ENCODE results near the gene C22orf15. TPM values are rescaled to one million over a fixed set of nuclear protein-coding genes. Genes with fewer than 3 reads are reported as not detected.

Gene C22orf15
- total RNA-seq, 2 donors from 2014 or later = not detected

DNA sequence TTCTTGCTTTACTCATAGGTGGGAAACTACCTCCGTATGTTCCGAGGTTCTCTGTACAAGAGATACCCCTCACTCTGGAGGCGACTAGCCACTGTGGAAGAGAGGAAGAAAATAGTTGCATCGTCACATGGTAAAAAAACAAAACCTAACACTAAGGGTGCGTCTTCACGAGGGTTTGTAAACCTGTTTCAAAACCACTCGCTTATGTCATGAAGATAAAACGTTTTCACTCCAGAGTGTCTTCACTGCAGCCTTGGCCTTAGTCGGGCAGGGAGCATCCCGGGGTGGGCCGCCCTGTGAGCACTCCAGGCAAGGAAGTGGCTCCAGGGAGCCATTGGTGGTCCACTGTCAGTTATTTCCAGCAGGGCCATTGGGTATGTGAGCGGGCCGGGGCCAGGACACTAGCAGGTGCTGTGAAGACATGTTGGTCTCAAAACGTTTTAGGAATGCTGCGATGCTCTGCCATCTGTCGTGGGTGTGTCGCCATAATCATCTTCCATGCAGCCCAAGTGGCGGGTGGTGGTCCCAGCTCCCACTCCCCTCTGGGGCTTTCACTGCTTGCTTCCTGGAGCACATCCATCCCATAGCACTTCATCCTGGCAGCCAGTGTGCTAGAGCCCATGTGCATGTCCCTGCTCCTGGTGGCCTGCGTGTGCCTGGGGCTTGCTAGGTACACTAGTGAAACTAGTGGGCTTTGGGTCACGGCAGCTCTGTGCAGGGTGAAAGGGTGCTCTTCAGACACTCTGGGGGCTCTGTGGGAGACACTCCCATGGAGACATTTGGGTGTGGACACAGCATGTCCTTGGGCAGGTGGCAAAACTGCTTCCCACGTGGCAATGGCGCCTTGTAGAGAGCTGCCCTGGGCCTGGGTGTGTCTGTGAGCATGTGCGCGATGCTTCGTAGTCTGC, 29.2 kb downstream of the C22orf15 start:
- peak overlapping the region in 1 of 2 donors; percentile 38 for H3K27ac ChIP-seq
- TF ChIP-seq POLR2AphosphoS5 (IDR thresholded peaks at IDR 0.05) = no peak
- TF ChIP-seq, protein P1, sequence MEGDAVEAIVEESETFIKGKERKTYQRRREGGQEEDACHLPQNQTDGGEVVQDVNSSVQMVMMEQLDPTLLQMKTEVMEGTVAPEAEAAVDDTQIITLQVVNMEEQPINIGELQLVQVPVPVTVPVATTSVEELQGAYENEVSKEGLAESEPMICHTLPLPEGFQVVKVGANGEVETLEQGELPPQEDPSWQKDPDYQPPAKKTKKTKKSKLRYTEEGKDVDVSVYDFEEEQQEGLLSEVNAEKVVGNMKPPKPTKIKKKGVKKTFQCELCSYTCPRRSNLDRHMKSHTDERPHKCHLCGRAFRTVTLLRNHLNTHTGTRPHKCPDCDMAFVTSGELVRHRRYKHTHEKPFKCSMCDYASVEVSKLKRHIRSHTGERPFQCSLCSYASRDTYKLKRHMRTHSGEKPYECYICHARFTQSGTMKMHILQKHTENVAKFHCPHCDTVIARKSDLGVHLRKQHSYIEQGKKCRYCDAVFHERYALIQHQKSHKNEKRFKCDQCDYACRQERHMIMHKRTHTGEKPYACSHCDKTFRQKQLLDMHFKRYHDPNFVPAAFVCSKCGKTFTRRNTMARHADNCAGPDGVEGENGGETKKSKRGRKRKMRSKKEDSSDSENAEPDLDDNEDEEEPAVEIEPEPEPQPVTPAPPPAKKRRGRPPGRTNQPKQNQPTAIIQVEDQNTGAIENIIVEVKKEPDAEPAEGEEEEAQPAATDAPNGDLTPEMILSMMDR (IDR thresholded peaks at IDR 0.05) = no peak
- no peak for TF ChIP-seq POLR2A (IDR thresholded peaks at IDR 0.05)
- H3K27me3 ChIP-seq (replicated peaks; ENCODE audit: insufficient read depth) = no peaks in the 10 kb centered on the region
- WGBS = 75% methylated on average over 25 of the region's 25 CpGs
- H3K4me1 ChIP-seq (replicated peaks) = peaks cover 6% of the 10 kb centered on the region
- H3K4me3 ChIP-seq = no peak overlapping the region
- intact Hi-C loops (cut with DNase I) = no loop called here
- no peaks in the 10 kb centered on the region for H3K9me3 ChIP-seq
- H3K36me3 ChIP-seq = no peaks in the 10 kb centered on the region
- DNase-seq (ENCODE audit: low spot score) = no peak

DNA sequence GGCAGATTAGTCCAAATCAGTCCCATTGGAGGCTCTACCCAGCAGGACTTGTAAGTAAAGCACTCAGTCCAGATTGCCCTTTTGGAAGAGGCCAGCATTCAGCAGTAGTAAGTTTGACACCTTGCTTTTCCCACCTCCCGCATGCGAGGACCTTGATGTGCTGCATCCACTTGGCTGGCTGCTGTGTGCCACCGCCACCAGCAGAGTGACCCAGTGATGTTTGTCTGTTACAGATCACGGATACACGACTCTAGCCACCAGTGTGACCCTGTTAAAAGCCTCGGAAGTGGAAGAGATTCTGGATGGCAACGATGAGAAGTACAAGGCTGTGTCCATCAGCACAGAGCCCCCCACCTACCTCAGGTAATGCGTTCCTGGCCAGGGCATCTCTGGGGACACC, 30.5 kb downstream of the C22orf15 start:
- Histone ChIP-seq H3K4me1 (replicated peaks) (peaks cover 6% of the 10 kb centered on the region), H3K27me3 (replicated peaks; ENCODE audit: insufficient read depth) (no peaks in the 10 kb centered on the region), H3K9me3 (no peaks in the 10 kb centered on the region), H3K27ac (no peak overlapping the region), H3K4me3 (no peak overlapping the region), H3K36me3 (no peaks in the 10 kb centered on the region)
- WGBS = 94% methylated on average over 8 of the region's 8 CpGs
- intact Hi-C loops (cut with DNase I) = no loop called here
- TF ChIP-seq POLR2A (IDR thresholded peaks at IDR 0.05) = no peak
- no peak for DNase-seq (ENCODE audit: low spot score)

DNA sequence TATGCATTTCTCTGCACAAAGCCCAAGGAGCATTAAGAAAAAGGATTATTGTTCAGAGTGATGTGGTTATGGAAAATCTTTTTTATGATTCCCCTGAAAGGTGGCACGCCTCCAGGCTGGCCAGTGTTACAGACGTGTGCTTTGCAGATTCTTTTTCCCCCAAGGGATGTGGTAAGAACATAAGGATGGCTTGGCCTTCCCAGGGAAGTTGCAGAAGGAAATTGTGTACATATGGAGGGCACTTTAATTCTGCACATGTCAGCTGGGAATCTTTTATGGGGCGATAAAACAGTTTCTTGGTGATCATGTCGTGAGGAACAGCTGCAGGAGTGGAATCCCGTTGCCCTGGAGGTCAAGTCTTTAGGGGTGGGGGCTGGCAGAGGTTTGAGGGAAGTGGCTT, 33.7 kb downstream of the C22orf15 start:
- 54% methylated on average over 5 of the region's 5 CpGs for WGBS
- Histone ChIP-seq H3K27ac (no peak overlapping the region), H3K4me1 (replicated peaks) (peaks cover 6% of the 10 kb centered on the region), H3K9me3 (no peaks in the 10 kb centered on the region), H3K27me3 (replicated peaks; ENCODE audit: insufficient read depth) (no peaks in the 10 kb centered on the region), H3K36me3 (peaks cover 6 to 7% of the 10 kb centered on the region in 2 donors), H3K4me3 (no peak overlapping the region)
- no peak for DNase-seq (ENCODE audit: low spot score)
- TF ChIP-seq, protein P1 (IDR thresholded peaks at IDR 0.05) = no peak
- TF ChIP-seq POLR2AphosphoS5 (IDR thresholded peaks at IDR 0.05) (no peak), POLR2A (IDR thresholded peaks at IDR 0.05) (no peak)
- intact Hi-C loops (cut with DNase I) = no loop called here

DNA sequence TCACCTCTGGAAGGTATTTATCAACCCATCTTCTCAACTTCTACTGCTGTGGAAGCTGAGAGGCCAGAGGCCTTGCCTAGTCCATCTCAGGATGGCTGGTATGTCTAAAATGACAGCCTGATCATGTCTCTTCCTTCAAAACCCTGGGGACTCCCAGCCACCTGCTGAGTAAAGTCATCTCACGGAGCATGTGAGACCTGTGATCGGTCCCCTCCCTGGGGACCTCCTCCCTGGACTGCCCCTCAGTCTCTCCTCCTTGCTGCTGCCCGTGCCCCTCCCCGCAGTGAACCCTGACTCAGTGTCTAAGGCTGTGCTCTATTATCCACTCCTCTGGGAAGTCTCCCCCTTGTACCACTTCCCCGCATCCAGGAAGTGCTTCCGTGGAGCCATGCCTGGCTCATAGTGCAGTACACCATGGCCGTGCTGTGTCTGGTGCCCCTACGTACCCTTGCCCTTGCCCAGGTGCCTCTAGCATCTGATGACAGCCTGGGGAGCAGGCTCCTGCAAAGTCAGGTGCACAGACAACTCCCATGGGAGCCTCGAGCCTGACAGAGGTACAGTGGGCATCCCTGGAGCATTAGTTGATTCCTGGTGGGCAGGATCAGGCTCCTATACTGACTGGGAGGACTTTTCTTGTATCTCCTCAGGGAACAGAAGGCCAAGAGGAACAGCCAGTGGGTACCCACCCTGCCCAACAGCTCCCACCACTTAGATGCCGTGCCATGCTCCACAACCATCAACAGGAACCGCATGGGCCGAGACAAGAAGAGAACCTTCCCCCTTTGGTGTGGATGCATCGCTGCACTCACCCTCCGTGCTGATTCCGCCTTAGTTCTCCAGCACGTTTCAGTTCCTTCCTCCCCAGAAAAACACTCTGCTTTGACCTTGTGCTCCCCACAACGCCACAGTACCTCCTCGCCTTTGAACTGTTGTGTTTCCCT, 37.8 kb downstream of the C22orf15 start:
- Histone ChIP-seq H3K27me3 (replicated peaks; ENCODE audit: insufficient read depth) (no peaks in the 10 kb centered on the region), H3K36me3 (peaks cover 17 to 27% of the 10 kb centered on the region in 2 donors), H3K4me1 (replicated peaks) (no peaks in the 10 kb centered on the region), H3K4me3 (no peak overlapping the region), H3K27ac (no peak overlapping the region), H3K9me3 (no peaks in the 10 kb centered on the region)
- intact Hi-C loops (cut with DNase I) = no loop called here
- no peak for DNase-seq (ENCODE audit: low spot score)
- TF ChIP-seq POLR2AphosphoS5 (IDR thresholded peaks at IDR 0.05) (no peak), POLR2A (IDR thresholded peaks at IDR 0.05) (no peak)
- 94% methylated on average over 18 of the region's 18 CpGs for WGBS

DNA sequence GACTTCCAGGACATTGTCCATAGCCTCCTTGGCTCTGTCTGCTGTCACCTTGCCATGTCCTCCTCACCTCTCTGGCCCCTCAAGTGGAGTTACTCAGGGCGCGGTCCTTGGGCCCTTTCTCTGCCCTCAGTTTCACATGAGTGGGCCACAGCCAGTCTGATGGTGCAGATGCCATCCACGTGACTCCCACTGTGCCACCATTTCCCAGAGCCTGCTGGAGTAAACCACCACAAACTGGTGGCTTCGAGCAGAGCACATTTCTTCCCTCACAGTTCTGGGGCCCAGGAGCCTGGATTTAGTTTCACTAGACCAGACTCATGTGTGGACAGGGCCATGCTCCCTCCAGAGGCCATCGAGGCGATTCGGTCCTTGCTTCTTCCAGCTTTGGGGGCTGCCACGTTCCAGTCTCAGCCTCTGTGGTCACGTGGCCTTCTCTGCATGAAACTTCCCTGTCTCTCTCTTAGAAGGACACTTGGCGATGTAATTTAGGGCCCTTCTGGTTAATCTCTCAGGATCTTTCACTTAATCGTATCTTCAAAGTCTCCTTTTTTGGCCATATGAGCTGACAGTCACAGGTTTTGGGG, 38.5 kb downstream of the C22orf15 start:
- H3K36me3 ChIP-seq = peaks cover 17 to 27% of the 10 kb centered on the region in 2 donors

More for the DNA sequence above, 38.5 kb downstream of the C22orf15 start:
- no peak overlapping the region for H3K27ac ChIP-seq
- TF ChIP-seq, protein P1 (IDR thresholded peaks at IDR 0.05) = no peak
- TF ChIP-seq POLR2AphosphoS5 (IDR thresholded peaks at IDR 0.05) (no peak), POLR2A (IDR thresholded peaks at IDR 0.05) (no peak)
- WGBS = 88% methylated on average over 11 of the region's 11 CpGs
- no peaks in the 10 kb centered on the region for H3K27me3 ChIP-seq (replicated peaks; ENCODE audit: insufficient read depth)
- no peaks in the 10 kb centered on the region for H3K9me3 ChIP-seq
- H3K4me3 ChIP-seq = no peak overlapping the region
- intact Hi-C loops (cut with DNase I) = no loop called here
- no peaks in the 10 kb centered on the region for H3K4me1 ChIP-seq (replicated peaks)
- no peak for DNase-seq (ENCODE audit: low spot score)
